Measurements from ENCODE around the gene KCNG3. TPM values are rescaled to one million over a fixed set of nuclear protein-coding genes. Genes with fewer than 3 reads are reported as not detected.
"Not testable (repeated sequence)": the region's sequence is repeated elsewhere in the genome, so short reads cannot be mapped to it uniquely, and the experiment has no call there.

The KCNG3 gene
- total RNA-seq, 1 experiment from 2014 or later = 5.0 TPM

DNA sequence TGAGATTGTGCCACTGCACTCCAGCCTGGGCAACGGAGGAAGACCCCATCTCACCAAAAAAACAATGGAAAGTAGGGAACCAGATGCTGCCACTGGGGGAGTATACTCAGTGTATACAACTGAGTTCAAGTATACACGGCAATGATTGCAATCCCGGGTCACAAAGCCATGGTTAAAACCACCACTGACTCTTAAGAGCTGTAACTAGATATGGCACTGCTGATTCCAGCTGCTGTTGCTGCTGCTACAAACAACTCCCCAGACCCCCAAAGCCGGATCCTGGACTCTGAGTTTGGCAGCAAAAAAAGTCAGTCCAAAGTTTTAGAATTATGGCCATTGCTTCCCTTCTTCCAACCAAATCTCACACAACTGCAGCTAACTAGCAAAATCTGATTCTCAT is 89.1 kb downstream of the KCNG3 start:
- no peak for DNase-seq (ENCODE audit: low read depth, low spot score)
- in situ Hi-C loops (cut with HindIII; ENCODE audit: low pct_unique_long_range_greater_than_20kb, low sequenced_read_pairs) = no loop called here

DNA sequence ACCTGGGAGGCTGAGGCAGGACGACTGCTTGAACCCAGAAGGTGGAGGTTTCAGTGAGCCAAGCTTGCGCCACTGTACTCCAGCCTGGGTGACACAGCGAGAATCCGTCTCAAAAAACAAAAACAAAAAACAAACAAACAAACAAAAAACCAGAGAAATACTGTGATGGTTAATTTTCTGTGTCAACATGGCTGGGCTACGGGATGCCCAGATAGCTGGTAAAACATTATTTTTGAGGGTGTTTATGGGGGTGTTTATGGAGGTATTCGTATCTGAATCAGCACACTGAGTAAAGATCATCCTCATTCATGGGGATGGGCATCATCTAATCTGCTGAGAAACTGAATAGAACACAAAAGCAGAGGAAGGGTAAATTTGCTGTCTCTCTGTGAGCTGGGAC is 92.0 kb downstream of the KCNG3 start:
- in situ Hi-C loops (cut with HindIII; ENCODE audit: low pct_unique_long_range_greater_than_20kb, low sequenced_read_pairs) = no loop called here
- no peak for DNase-seq (ENCODE audit: low read depth, low spot score)

DNA sequence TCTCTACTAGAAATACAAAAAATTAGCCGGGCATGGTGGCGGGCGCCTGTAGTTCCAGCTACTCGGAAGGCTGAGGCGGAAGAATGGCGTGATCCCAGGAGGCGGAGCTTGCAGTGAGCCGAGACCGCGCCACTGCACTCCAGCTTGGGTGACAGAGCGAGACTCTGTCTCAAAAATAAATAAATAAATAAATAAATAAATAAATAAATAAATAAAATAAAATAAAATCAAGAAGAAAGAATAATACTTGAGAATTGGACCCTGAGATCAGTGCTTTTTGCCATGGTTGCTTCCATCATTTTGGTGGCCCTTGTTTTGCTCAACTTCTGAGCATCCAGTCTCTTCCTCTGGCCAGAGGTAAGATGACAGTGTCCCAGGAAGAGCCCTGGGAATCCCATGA is 95.7 kb downstream of the KCNG3 start:
- DNase-seq (ENCODE audit: low read depth, low spot score); in situ Hi-C loops (cut with HindIII; ENCODE audit: low pct_unique_long_range_greater_than_20kb, low sequenced_read_pairs): not testable (repeated sequence)

DNA sequence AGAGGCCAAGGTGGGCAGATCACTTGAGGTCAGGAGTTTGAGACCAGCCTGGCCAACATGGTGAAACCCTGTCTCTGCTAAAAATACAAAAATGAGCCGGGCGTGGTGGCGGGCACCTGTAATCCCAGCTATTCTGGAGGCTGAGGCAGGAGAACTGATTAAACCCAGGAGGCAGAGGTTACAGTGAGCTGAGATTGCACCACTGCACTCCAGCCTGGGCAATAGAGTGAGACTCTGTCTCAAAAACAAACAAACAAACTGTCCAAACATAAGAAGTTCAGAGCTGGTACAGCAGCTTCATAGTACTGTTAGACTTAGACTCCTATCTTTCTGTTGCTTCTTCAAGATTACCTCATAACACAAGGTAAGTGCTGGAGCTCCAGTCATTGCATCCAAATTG is 100.5 kb downstream of the KCNG3 start:
- in situ Hi-C loops (cut with HindIII; ENCODE audit: low pct_unique_long_range_greater_than_20kb, low sequenced_read_pairs); DNase-seq (ENCODE audit: low read depth, low spot score): not testable (repeated sequence)

DNA sequence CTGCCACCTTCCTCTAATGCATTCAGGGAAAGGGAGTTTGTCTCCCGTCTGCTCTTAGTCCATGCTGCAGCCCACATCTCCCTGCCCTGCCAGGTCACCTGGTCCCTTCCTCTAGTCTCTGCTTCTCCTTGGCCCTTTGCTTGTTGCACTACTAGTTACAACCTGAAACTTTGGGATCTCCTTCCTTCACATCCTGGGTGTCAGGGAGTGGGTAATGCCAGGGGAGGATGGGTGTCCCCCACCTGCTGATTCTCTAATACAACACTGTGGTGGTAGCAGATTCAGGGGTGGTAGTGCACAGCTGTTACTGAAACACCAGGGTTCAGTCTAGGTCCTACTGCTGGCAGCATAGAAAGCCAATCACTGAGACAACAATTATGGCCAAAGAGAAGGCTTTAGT is 101.6 kb downstream of the KCNG3 start:
- in situ Hi-C loops (cut with HindIII; ENCODE audit: low pct_unique_long_range_greater_than_20kb, low sequenced_read_pairs) = no loop called here
- no peak for DNase-seq (ENCODE audit: low read depth, low spot score)

Small RNA genes within 50 kb of the gene (small RNA-seq; reads per million reads assigned to genes)
- 0 reads per million in 2 experiments for gene RF00017
- 0 to 0.04 reads per million in 2 experiments for gene RF00612

Other genes with a start within 250 kb of the KCNG3 start
- gene COX7A2L, start 132.8 kb downstream of the KCNG3 start, total RNA-seq (2014; rRNA removed; shearing (Covaris generic)) = 412 and 442 TPM in 2 replicates
- 38.9 and 40.3 TPM in 2 replicates for gene MTA3, start 74.7 kb upstream of the KCNG3 start, total RNA-seq (2014; rRNA removed; shearing (Covaris generic))